Measurements from ENCODE around the gene PLA2G4F. TPM values are rescaled to one million over a fixed set of nuclear protein-coding genes. Genes with fewer than 3 reads are reported as not detected.

The PLA2G4F gene
- total RNA-seq, 1 donor from 2014 or later = 1.6 TPM

- H3K4me3 ChIP-seq (ENCODE audit: low read depth, low read length) = no peak overlapping the region
- FAIRE-seq (peak; percentile 18), DNase-seq (ENCODE audit: low read depth) (no peak)
- no peak for TF ChIP-seq CTCF (IDR thresholded peaks at IDR 0.05; ENCODE audit: insufficient read depth, low read length, severe bottlenecking)
- H3K27me3 ChIP-seq (ENCODE audit: control insufficient read depth, insufficient read depth, low read length) = peaks cover 1% of the 10 kb centered on the region
- no peaks in the 10 kb centered on the region for H3K36me3 ChIP-seq (ENCODE audit: control insufficient read depth, insufficient read depth, low read length)
These were observed 10.6 kb downstream of the PLA2G4F start for GRCh38 chr15:42145546-42146455.

- no peak overlapping the region for H3K4me3 ChIP-seq (ENCODE audit: low read depth, low read length)
- TF ChIP-seq CTCF (IDR thresholded peaks at IDR 0.05; ENCODE audit: insufficient read depth, low read length, severe bottlenecking) = no peak
- no peaks in the 10 kb centered on the region for H3K36me3 ChIP-seq (ENCODE audit: control insufficient read depth, insufficient read depth, low read length)
- FAIRE-seq (no peak), DNase-seq (ENCODE audit: low read depth) (no peak)
- H3K27me3 ChIP-seq (ENCODE audit: control insufficient read depth, insufficient read depth, low read length) = peaks cover 1% of the 10 kb centered on the region
These were observed 11.5 kb downstream of the PLA2G4F start for GRCh38 chr15:42144841-42145375.

GRCh38 chr15:42143866-42144625 lies 12.4 kb downstream of the PLA2G4F start:
- Histone ChIP-seq H3K27me3 (ENCODE audit: control insufficient read depth, insufficient read depth, low read length) (peaks cover 1% of the 10 kb centered on the region), H3K4me3 (ENCODE audit: low read depth, low read length) (no peak overlapping the region), H3K36me3 (ENCODE audit: control insufficient read depth, insufficient read depth, low read length) (no peaks in the 10 kb centered on the region)
- DNase-seq (ENCODE audit: low read depth) (no peak), FAIRE-seq (no peak)
- no peak for TF ChIP-seq CTCF (IDR thresholded peaks at IDR 0.05; ENCODE audit: insufficient read depth, low read length, severe bottlenecking)

- no peak overlapping the region for H3K4me3 ChIP-seq (ENCODE audit: low read depth, low read length)
- no peak for FAIRE-seq
- DNase-seq (ENCODE audit: low read depth) = no peak
- TF ChIP-seq CTCF (IDR thresholded peaks at IDR 0.05; ENCODE audit: insufficient read depth, low read length, severe bottlenecking) = no peak
- H3K36me3 ChIP-seq (ENCODE audit: control insufficient read depth, insufficient read depth, low read length) = no peaks in the 10 kb centered on the region
- peaks cover 1% of the 10 kb centered on the region for H3K27me3 ChIP-seq (ENCODE audit: control insufficient read depth, insufficient read depth, low read length)
These were observed 13.1 kb downstream of the PLA2G4F start for GRCh38 chr15:42143356-42143755.

GRCh38 chr15:42141795-42142667 lies 14.4 kb downstream of the PLA2G4F start:
- DNase-seq (ENCODE audit: low read depth) (no peak), FAIRE-seq (no peak)
- no peak for TF ChIP-seq CTCF (IDR thresholded peaks at IDR 0.05; ENCODE audit: insufficient read depth, low read length, severe bottlenecking)
- no peak overlapping the region for H3K4me3 ChIP-seq (ENCODE audit: low read depth, low read length)
- H3K27me3 ChIP-seq (ENCODE audit: control insufficient read depth, insufficient read depth, low read length) = peaks cover 1% of the 10 kb centered on the region
- H3K36me3 ChIP-seq (ENCODE audit: control insufficient read depth, insufficient read depth, low read length) = no peaks in the 10 kb centered on the region

Data from bronchial epithelial cell (primary cell).